ENCODE data around the gene MLIP. TPM values are rescaled to one million over a fixed set of nuclear protein-coding genes. Genes with fewer than 3 reads are reported as not detected.
"Not testable (repeated sequence)": the region's sequence is repeated elsewhere in the genome, so short reads cannot be mapped to it uniquely, and the experiment has no call there.

The MLIP gene
- total RNA-seq, 2 experiments from 2014 or later: not detected

GRCh38 chr6:54156650-54157250 is 45.5 kb downstream of the MLIP start:
- Mint-ChIP-seq H3K9me3 (peaks cover 1% of the 10 kb centered on the region), H3K27ac (no peak overlapping the region), H3K36me3 (no peaks in the 10 kb centered on the region), H3K4me3 (no peak overlapping the region), H3K4me1 (no peaks in the 10 kb centered on the region), H3K27me3 (no peaks in the 10 kb centered on the region)
- no peak for DNase-seq

GRCh38 chr6:54157405-54157804 is 46.2 kb downstream of the MLIP start:
- DNase-seq: no peak
- no peak overlapping the region for H3K27ac Mint-ChIP-seq
- H3K4me1 Mint-ChIP-seq: no peaks in the 10 kb centered on the region
- H3K36me3 Mint-ChIP-seq: no peaks in the 10 kb centered on the region
- peaks cover 1% of the 10 kb centered on the region for H3K9me3 Mint-ChIP-seq
- H3K27me3 Mint-ChIP-seq: no peaks in the 10 kb centered on the region
- no peak overlapping the region for H3K4me3 Mint-ChIP-seq

GRCh38 chr6:54173089-54173488 is 61.8 kb downstream of the MLIP start:
- no peaks in the 10 kb centered on the region for H3K36me3 Mint-ChIP-seq
- no peak overlapping the region for H3K4me3 Mint-ChIP-seq
- H3K27me3 Mint-ChIP-seq: no peaks in the 10 kb centered on the region
- H3K4me1 Mint-ChIP-seq: no peaks in the 10 kb centered on the region
- no peak for DNase-seq
- H3K9me3 Mint-ChIP-seq: peaks cover 7% of the 10 kb centered on the region
- no peak overlapping the region for H3K27ac Mint-ChIP-seq

- H3K4me3 Mint-ChIP-seq: no peak overlapping the region
- no peaks in the 10 kb centered on the region for H3K36me3 Mint-ChIP-seq
- H3K9me3 Mint-ChIP-seq: peaks cover 7% of the 10 kb centered on the region
- DNase-seq: no peak
- H3K27me3 Mint-ChIP-seq: no peaks in the 10 kb centered on the region
- H3K27ac Mint-ChIP-seq: no peak overlapping the region
- no peaks in the 10 kb centered on the region for H3K4me1 Mint-ChIP-seq
Observed at GRCh38 chr6:54179152-54179551, 67.9 kb downstream of the MLIP start.

- H3K27me3 Mint-ChIP-seq: no peaks in the 10 kb centered on the region
- H3K36me3 Mint-ChIP-seq: no peaks in the 10 kb centered on the region
- H3K27ac Mint-ChIP-seq: no peak overlapping the region
- no peak overlapping the region for H3K4me3 Mint-ChIP-seq
- peaks cover 3% of the 10 kb centered on the region for H3K9me3 Mint-ChIP-seq
- H3K4me1 Mint-ChIP-seq: no peaks in the 10 kb centered on the region
- DNase-seq: no peak
Observed at GRCh38 chr6:54183616-54184015, 72.4 kb downstream of the MLIP start.

GRCh38 chr6:54185885-54186284 is 74.6 kb downstream of the MLIP start:
- H3K27me3 Mint-ChIP-seq: no peaks in the 10 kb centered on the region
- no peak overlapping the region for H3K4me3 Mint-ChIP-seq
- peaks cover 2% of the 10 kb centered on the region for H3K9me3 Mint-ChIP-seq
- no peaks in the 10 kb centered on the region for H3K4me1 Mint-ChIP-seq
- H3K27ac Mint-ChIP-seq: no peak overlapping the region
- no peaks in the 10 kb centered on the region for H3K36me3 Mint-ChIP-seq
- DNase-seq: no peak

- no peak for DNase-seq
- Mint-ChIP-seq H3K4me1 (no peaks in the 10 kb centered on the region), H3K4me3 (no peak overlapping the region), H3K27ac (no peak overlapping the region), H3K36me3 (no peaks in the 10 kb centered on the region), H3K27me3 (no peaks in the 10 kb centered on the region), H3K9me3 (peaks cover 2% of the 10 kb centered on the region)
Observed at GRCh38 chr6:54188846-54189245, 77.6 kb downstream of the MLIP start.

GRCh38 chr6:54191461-54191860 is 80.2 kb downstream of the MLIP start:
- H3K27ac Mint-ChIP-seq: no peak overlapping the region
- H3K4me1 Mint-ChIP-seq: no peaks in the 10 kb centered on the region
- DNase-seq: no peak
- peaks cover 2% of the 10 kb centered on the region for H3K9me3 Mint-ChIP-seq
- H3K36me3 Mint-ChIP-seq: no peaks in the 10 kb centered on the region
- no peak overlapping the region for H3K4me3 Mint-ChIP-seq
- H3K27me3 Mint-ChIP-seq: no peaks in the 10 kb centered on the region

- no peak for DNase-seq
- H3K27ac Mint-ChIP-seq: no peak overlapping the region
Observed at GRCh38 chr6:54192993-54193392, 81.8 kb downstream of the MLIP start.

GRCh38 chr6:54193560-54193959 is 82.3 kb downstream of the MLIP start:
- no peak for DNase-seq
- H3K36me3 Mint-ChIP-seq: no peaks in the 10 kb centered on the region
- H3K9me3 Mint-ChIP-seq: peaks cover 2% of the 10 kb centered on the region
- H3K4me1 Mint-ChIP-seq: no peaks in the 10 kb centered on the region
- H3K27me3 Mint-ChIP-seq: no peaks in the 10 kb centered on the region
- no peak overlapping the region for H3K27ac Mint-ChIP-seq
- no peak overlapping the region for H3K4me3 Mint-ChIP-seq

More at GRCh38 chr6:54192993-54193392, 81.8 kb downstream of the MLIP start:
- H3K27me3 Mint-ChIP-seq: no peaks in the 10 kb centered on the region
- no peaks in the 10 kb centered on the region for H3K4me1 Mint-ChIP-seq
- no peaks in the 10 kb centered on the region for H3K36me3 Mint-ChIP-seq
- no peak overlapping the region for H3K4me3 Mint-ChIP-seq
- peaks cover 2% of the 10 kb centered on the region for H3K9me3 Mint-ChIP-seq

- Mint-ChIP-seq H3K27ac (no peak overlapping the region), H3K4me3 (no peak overlapping the region), H3K27me3 (no peaks in the 10 kb centered on the region), H3K4me1 (no peaks in the 10 kb centered on the region), H3K36me3 (no peaks in the 10 kb centered on the region), H3K9me3 (peaks cover 2% of the 10 kb centered on the region)
- no peak for DNase-seq
Observed at GRCh38 chr6:54194067-54194466, 82.8 kb downstream of the MLIP start.

- Mint-ChIP-seq H3K9me3 (no peaks in the 10 kb centered on the region), H3K36me3 (no peaks in the 10 kb centered on the region), H3K4me3 (no peak overlapping the region), H3K4me1 (no peaks in the 10 kb centered on the region), H3K27me3 (no peaks in the 10 kb centered on the region), H3K27ac (no peak overlapping the region)
- DNase-seq: no peak
Observed at GRCh38 chr6:54195637-54196036, 84.4 kb downstream of the MLIP start.

- DNase-seq: no peak
- Mint-ChIP-seq H3K4me1 (no peaks in the 10 kb centered on the region), H3K27ac (no peak overlapping the region), H3K36me3 (no peaks in the 10 kb centered on the region), H3K4me3 (no peak overlapping the region), H3K27me3 (no peaks in the 10 kb centered on the region), H3K9me3 (no peaks in the 10 kb centered on the region)
Observed at GRCh38 chr6:54196905-54197304, 85.7 kb downstream of the MLIP start.

- Mint-ChIP-seq H3K4me1 (no peaks in the 10 kb centered on the region), H3K9me3 (no peaks in the 10 kb centered on the region), H3K27ac (no peak overlapping the region), H3K36me3 (no peaks in the 10 kb centered on the region), H3K4me3 (no peak overlapping the region), H3K27me3 (no peaks in the 10 kb centered on the region)
- no peak for DNase-seq
Observed at GRCh38 chr6:54198134-54198533, 86.9 kb downstream of the MLIP start.

GRCh38 chr6:54203474-54204035 is 92.3 kb downstream of the MLIP start:
- not testable (repeated sequence) for DNase-seq, H3K27me3 Mint-ChIP-seq, H3K36me3 Mint-ChIP-seq, H3K4me3 Mint-ChIP-seq, H3K4me1 Mint-ChIP-seq, H3K27ac Mint-ChIP-seq, H3K9me3 Mint-ChIP-seq

GRCh38 chr6:54204921-54205591 is 93.8 kb downstream of the MLIP start:
- no peaks in the 10 kb centered on the region for H3K27me3 Mint-ChIP-seq
- peaks cover 4% of the 10 kb centered on the region for H3K4me1 Mint-ChIP-seq
- no peaks in the 10 kb centered on the region for H3K36me3 Mint-ChIP-seq
- no peak overlapping the region for H3K27ac Mint-ChIP-seq
- H3K9me3 Mint-ChIP-seq: no peaks in the 10 kb centered on the region
- no peak for DNase-seq
- no peak overlapping the region for H3K4me3 Mint-ChIP-seq

All from activated naive CD8-positive, alpha-beta T cell treated with anti-CD3 and anti-CD28 coated beads for 36 hours (primary cell).